Omental fat pad (tissue), 4 donors: ENCODE data around the gene LHX4. TPM values are rescaled to one million over a fixed set of nuclear protein-coding genes. Genes with fewer than 3 reads are reported as not detected.

Experiments used
- ATAC-seq: fragments of 150-250 bp; one replicate; pipeline ENCODE4 v1.9.1; 2016; ENCODE audit warnings: mild to moderate bottlenecking, moderate library complexity; ENCODE audit not compliant: low FRiP score
- DNase-seq: peaks from one replicate; pipeline ENCODE4 v3.0.0-alpha.2; 2019; ENCODE audit warnings: low spot score
- CTCF ChIP-seq, 3 donors: fragments of 450-650 bp; IDR thresholded peaks; one replicate each; pipeline ENCODE4 v1.5.1; 2016 to 2017; ENCODE audit warnings: antibody characterized with exemption in 3 of 3, mild to moderate bottlenecking in 3 of 3, moderate library complexity in 2 of 3
- total RNA-seq, 4 donors: library from RNA; depleted of rRNA; stranded (reverse); fragments of >200 nt; gene quantifications; one replicate each; pipeline ENCODE4 v1.1.0, GENCODE V29; 2016

LHX4 gene
- total RNA-seq, 4 donors from 2014 or later, result 0.16 to 0.28 TPM; not detected in 2

GRCh38 chr1:180267211-180267561, 37.1 kb downstream of the LHX4 start:
- ATAC-seq, result no peak
- TF ChIP-seq CTCF (IDR thresholded peaks at IDR 0.05), result no peak
- DNase-seq, result no peak

GRCh38 chr1:180267761-180268555, 37.9 kb downstream of the LHX4 start:
- ATAC-seq, result no peak
- DNase-seq, result no peak
- no peak for TF ChIP-seq CTCF (IDR thresholded peaks at IDR 0.05)

- DNase-seq (no peak), ATAC-seq (no peak)
- TF ChIP-seq CTCF (IDR thresholded peaks at IDR 0.05), result no peak
Observed at GRCh38 chr1:180268556-180269075, 38.6 kb downstream of the LHX4 start.

- TF ChIP-seq CTCF (IDR thresholded peaks at IDR 0.05), result no peak
- ATAC-seq (no peak), DNase-seq (no peak)
Observed at GRCh38 chr1:180269645-180270529, 39.8 kb downstream of the LHX4 start.

GRCh38 chr1:180270530-180271271, 40.6 kb downstream of the LHX4 start:
- TF ChIP-seq CTCF (IDR thresholded peaks at IDR 0.05), result no peak
- ATAC-seq, result no peak
- no peak for DNase-seq

- TF ChIP-seq CTCF (IDR thresholded peaks at IDR 0.05), result no peak
- ATAC-seq (no peak), DNase-seq (no peak)
Observed at GRCh38 chr1:180271272-180272255, 41.5 kb downstream of the LHX4 start.
